Sigmoid colon (tissue), 7 donors: Measurements from ENCODE around the gene NUP85. TPM values are rescaled to one million over a fixed set of nuclear protein-coding genes. Genes with fewer than 3 reads are reported as not detected.
A peak's percentile ranks its signal among the peaks of the same experiment; 100 is the strongest.
"Not testable (repeated sequence)": the region's sequence is repeated elsewhere in the genome, so short reads cannot be mapped to it uniquely, and the experiment has no call there.

Experiments
- DNase-seq: peaks from one replicate; pipeline ENCODE4 v3.0.0-alpha.2; 2019
- H3K27ac ChIP-seq, 4 donors: fragments of 200-600 bp; sonication (generic); one replicate each; pipeline ENCODE4 v1.5.1; 2016 to 2019; ENCODE audit warnings: mild to moderate bottlenecking in 1 of 4
- H3K27me3 ChIP-seq, 3 donors: fragments of 200-600 bp; sonication (generic); one replicate each; pipeline ENCODE4 v1.5.1; 2019; ENCODE audit warnings: mild to moderate bottlenecking in 1 of 3
- H3K36me3 ChIP-seq, 4 donors: fragments of 200-600 bp; sonication (generic); one replicate each; pipeline ENCODE4 v1.5.1; 2016 to 2019
- H3K4me1 ChIP-seq, 4 donors: fragments of 200-600 bp; sonication (generic); one replicate each; pipeline ENCODE4 v1.5.1; 2017 to 2019
- H3K4me3 ChIP-seq, 4 donors: fragments of 200-600 bp; sonication (generic); one replicate each; pipeline ENCODE4 v1.5.1; 2017 to 2019; ENCODE audit warnings: mild to moderate bottlenecking in 2 of 4, moderate library complexity in 1 of 4
- H3K9me3 ChIP-seq, 4 donors: fragments of 200-600 bp in 3 of 4; sonication (generic) in 3 of 4; one replicate each; pipeline versions ENCODE4 v1.5.1 to v1.6.1; 2013 to 2019
- EP300 ChIP-seq, 4 donors: sonication (generic); formaldehyde crosslinking; IDR thresholded peaks; one replicate each; pipeline ENCODE4 v1.6.1; 2017; ENCODE audit warnings: antibody characterized with exemption in 4 of 4
- POLR2A ChIP-seq, 2 donors: fragments of 450-650 bp; IDR thresholded peaks; one replicate each; pipeline ENCODE4 v1.6.1; 2016; ENCODE audit warnings: antibody characterized with exemption in 2 of 2, mild to moderate bottlenecking in 2 of 2, moderate library complexity in 2 of 2
- POLR2AphosphoS5 ChIP-seq, 4 donors: sonication (generic); formaldehyde crosslinking; IDR thresholded peaks; one replicate each; pipeline ENCODE4 v1.6.1; 2017; ENCODE audit warnings: antibody characterized with exemption in 4 of 4
- WGBS, 2 donors: extraction: QIAGEN DNeasy Blood & Tissue Kit; methylation state at CpG; one replicate each; pipeline ENCODE4 v1.1.7; 2013; 5-methylcytosine and 5-hydroxymethylcytosine counted together
- intact Hi-C: fragments of 100-400 bp; cut with DNase I; formaldehyde crosslinking; loops from one replicate; pipeline ENCODE4 v1.15.1; 2023
- polyA plus RNA-seq, 3 donors: library from polyadenylated mRNA; stranded (reverse); fragments of 200-250 nt; gene quantifications; one replicate each; pipeline ENCODE4 v1.2.3, GENCODE V29; 2013
- total RNA-seq, 4 donors: library from RNA; depleted of rRNA; stranded (reverse); fragments of >200 nt; gene quantifications; one replicate each; pipeline ENCODE4 v1.1.0, GENCODE V29; 2016
- TF ChIP-seq, protein P1 (sequence below), 4 experiments: fragments of 450-650 bp in 3 of 4; fragments of 200-600 bp in 1 of 4; IDR thresholded peaks; one replicate each; pipeline ENCODE4 v1.5.1; 2016 to 2019; ENCODE audit warnings: antibody characterized with exemption in 4 of 4, mild to moderate bottlenecking in 3 of 4, moderate library complexity in 2 of 4
- donor health status: healthy with polysubstance abuse.
- donor health status: Bipolar disorder and iron deficiency.
- donor health status: healthy.

The NUP85 gene
- total and polyA plus RNA-seq, 7 donors, result 21.1 to 48.6 (median 31.7) TPM

DNA sequence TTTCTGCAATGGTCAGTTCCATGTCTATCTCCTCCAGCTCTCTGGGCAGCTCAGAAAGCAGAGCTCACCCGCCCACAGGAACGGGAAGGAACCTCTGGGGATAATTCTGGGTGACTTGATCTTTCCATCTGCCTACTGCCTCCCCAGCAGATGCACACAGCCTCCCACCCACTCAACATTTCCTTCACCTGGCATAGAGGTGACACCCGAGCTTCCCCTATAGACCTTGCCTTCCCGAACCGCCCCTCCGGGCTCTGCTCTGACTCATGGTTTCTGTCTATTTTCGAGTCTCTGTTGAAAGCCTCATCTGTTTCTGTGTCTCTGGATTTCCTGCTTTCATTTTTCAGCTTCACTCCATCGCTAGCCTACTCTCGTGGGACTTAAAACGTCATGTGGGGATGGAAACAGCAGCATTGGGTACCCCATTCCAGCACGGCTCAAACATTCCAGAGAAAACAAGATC, 44.6 kb downstream of the NUP85 start:
- peak overlapping the region; percentile 41 to 62 (median 52) for H3K27ac ChIP-seq
- intact Hi-C loops, result no loop called here
- DNase-seq, result no peak
- peaks cover 0 to 17% (median 2%) of the 10 kb centered on the region in 4 donors for H3K4me1 ChIP-seq
- TF ChIP-seq POLR2A (IDR thresholded peaks at IDR 0.05) (no peak), EP300 (IDR thresholded peaks at IDR 0.05) (no peak), POLR2AphosphoS5 (IDR thresholded peaks at IDR 0.05) (no peak)
- H3K4me3 ChIP-seq, result no peak overlapping the region
- no peaks in the 10 kb centered on the region for H3K9me3 ChIP-seq
- no peaks in the 10 kb centered on the region for H3K27me3 ChIP-seq
- WGBS, 2 donors, result 50 to 80% methylated on average over 11 of the region's 11 CpGs
- peaks cover 4 to 18% (median 16%) of the 10 kb centered on the region in 4 donors for H3K36me3 ChIP-seq

DNA sequence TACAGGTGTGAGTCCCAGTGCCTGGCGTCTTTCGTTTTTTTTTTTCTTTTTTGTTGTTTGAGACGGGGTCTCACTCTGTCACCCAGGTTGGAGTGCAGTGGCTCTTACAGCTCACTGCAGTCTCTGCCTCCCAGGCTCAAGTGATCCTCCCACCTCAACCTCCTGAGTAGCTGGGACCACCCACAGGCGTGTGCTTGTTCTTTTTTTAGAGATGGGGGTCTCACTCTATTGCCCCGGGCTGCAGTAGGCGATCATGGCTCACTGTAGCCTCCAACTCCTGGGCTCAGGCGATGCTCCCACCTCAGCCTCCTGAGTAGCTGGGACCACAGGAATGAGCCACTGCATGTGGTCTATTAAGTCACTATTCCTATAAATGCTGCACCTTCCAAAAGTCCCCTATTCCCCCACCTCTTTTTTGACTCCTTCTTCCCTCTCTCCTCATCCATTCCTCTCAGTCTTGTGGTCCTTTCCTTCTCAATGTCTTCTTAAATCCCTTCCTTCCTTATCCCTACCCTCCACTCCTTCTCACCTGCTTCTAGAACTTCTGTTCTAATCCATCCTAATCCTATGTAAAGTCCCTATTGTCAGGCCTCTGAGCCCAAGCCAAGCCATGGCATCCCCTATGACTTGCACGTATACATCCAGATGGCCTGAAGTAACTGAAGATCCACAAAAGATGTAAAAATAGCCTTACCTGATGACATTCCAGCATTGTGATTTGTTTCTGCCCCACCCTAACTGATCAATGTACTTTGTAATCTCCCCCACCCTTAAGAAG, 46.7 kb downstream of the NUP85 start:
- WGBS, 2 donors, result 88 to 90% methylated on average over 8 of the region's 8 CpGs
- no peak overlapping the region for H3K4me3 ChIP-seq
- TF ChIP-seq POLR2A (IDR thresholded peaks at IDR 0.05) (no peak), EP300 (IDR thresholded peaks at IDR 0.05) (no peak), POLR2AphosphoS5 (IDR thresholded peaks at IDR 0.05) (no peak)
- TF ChIP-seq, protein P1, sequence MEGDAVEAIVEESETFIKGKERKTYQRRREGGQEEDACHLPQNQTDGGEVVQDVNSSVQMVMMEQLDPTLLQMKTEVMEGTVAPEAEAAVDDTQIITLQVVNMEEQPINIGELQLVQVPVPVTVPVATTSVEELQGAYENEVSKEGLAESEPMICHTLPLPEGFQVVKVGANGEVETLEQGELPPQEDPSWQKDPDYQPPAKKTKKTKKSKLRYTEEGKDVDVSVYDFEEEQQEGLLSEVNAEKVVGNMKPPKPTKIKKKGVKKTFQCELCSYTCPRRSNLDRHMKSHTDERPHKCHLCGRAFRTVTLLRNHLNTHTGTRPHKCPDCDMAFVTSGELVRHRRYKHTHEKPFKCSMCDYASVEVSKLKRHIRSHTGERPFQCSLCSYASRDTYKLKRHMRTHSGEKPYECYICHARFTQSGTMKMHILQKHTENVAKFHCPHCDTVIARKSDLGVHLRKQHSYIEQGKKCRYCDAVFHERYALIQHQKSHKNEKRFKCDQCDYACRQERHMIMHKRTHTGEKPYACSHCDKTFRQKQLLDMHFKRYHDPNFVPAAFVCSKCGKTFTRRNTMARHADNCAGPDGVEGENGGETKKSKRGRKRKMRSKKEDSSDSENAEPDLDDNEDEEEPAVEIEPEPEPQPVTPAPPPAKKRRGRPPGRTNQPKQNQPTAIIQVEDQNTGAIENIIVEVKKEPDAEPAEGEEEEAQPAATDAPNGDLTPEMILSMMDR (IDR thresholded peaks at IDR 0.05), result no peak
- intact Hi-C loops, result no loop called here
- no peaks in the 10 kb centered on the region for H3K36me3 ChIP-seq
- H3K27ac ChIP-seq, result no peak overlapping the region
- no peaks in the 10 kb centered on the region for H3K9me3 ChIP-seq
- DNase-seq, result no peak
- H3K4me1 ChIP-seq, result peaks cover 0 to 17% (median 2%) of the 10 kb centered on the region in 4 donors
- H3K27me3 ChIP-seq, result no peaks in the 10 kb centered on the region

DNA sequence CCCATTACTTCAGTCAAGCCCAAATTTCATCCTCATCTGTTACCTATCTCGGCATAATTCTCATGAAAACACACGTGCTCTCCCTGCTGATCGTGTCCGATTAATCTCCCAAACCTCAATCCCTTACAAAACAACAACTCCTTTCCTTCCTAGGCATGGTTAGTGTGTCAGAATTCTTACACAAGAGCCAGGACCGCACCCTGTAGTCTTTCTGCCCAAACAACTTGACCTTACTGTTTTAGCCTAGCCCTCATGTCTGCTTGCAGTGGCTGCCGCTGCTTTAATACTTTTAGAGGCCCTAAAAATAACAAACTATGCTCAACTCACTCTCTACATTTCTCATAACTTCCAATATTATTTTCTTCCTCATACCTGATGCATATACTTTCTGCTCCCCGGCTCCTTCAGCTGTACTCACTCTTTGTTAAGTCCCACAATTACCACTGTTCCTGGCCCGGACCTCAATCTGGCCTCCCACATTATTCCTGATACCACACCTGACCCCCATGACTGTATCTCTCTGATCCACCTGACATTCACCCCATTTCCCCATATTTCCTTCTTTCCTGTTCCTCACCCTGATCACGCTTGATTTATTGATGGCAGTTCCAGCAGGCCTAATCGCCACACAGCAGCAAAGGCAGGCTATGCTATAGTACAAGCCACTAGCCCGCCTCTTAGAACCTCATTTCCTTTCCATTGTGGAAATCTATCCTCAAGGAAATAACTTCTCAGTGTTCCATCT, 50.6 kb downstream of the NUP85 start:
- H3K27me3 ChIP-seq, H3K4me3 ChIP-seq, intact Hi-C loops, DNase-seq, H3K9me3 ChIP-seq, H3K27ac ChIP-seq, H3K36me3 ChIP-seq: not testable (repeated sequence)
- H3K4me1 ChIP-seq, result peaks cover 0 to 25% (median 21%) of the 10 kb centered on the region in 4 donors
- WGBS, 2 donors, result 76 to 79% methylated on average over 10 to 11 of the region's 11 CpGs

DNA sequence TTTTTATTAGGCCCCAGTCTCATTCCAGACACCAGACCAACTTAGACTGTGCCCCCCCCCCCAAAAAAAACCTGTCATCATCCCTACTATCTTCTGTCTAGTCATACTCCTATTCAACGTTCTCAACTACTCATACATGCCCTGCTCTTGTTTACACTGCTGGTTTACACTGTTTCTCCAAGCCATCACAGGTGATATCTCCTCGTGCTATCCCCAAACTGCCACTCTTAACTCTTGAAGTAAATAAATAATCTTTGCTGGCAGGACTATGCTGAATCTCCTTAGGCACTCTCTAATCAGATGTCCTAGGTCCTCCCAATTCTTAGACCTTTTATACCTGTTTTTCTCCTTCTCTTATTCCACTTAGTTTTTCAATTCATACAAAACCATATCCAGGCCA, 51.7 kb downstream of the NUP85 start:
- H3K27ac ChIP-seq, H3K27me3 ChIP-seq, H3K4me3 ChIP-seq, intact Hi-C loops, H3K9me3 ChIP-seq, H3K36me3 ChIP-seq, DNase-seq: not testable (repeated sequence)
- peaks cover 0 to 25% (median 23%) of the 10 kb centered on the region in 4 donors for H3K4me1 ChIP-seq
- 17 to 55% methylated on average over 2 of the region's 2 CpGs for WGBS, 2 donors

DNA sequence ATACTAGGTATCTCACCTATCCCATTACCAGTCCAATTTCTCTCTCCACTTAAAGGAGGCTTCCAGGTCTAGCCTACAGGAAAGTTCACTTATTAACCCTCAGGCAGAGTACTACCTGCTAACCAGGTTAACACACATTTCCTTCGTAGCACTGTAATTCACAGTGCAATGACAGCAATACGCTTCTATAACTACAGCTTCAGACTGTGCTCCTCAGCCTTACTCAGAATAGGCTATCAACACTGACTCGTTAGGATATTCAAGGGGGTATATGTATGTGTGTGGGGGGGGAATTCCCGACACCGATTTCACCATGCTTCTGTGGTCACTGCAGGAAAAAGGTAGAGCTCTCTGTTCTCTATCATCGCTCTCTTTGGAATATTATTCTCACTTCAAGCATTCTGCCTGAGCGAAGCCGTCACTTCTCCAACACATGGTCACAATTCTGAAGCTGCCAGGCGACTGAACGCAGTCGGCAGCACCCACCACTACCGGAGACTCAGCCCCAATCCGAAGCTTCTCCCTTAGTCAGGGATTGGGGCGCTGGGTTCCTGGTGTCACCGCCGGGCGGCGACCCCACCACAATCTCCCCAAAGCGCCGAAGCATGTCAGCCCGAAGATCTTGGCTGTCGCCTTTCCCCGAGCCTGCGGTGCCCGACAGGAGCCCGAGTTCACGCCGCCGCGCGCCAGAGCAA, 55.3 kb downstream of the NUP85 start:
- TF ChIP-seq EP300 (IDR thresholded peaks at IDR 0.05) (no peak), POLR2AphosphoS5 (IDR thresholded peaks at IDR 0.05) (no peak), POLR2A (IDR thresholded peaks at IDR 0.05) (no peak)
- TF ChIP-seq, protein P1 (IDR thresholded peaks at IDR 0.05), result no peak
- intact Hi-C loops, result loop anchor here (2.0 kb wide), 1 partner anchor 56 kb away; the partner anchor contains the start of gene NUP85
- no peaks in the 10 kb centered on the region for H3K27me3 ChIP-seq
- no peak for DNase-seq
- 1 to 2% methylated on average over 31 of the region's 31 CpGs for WGBS, 2 donors
- H3K4me1 ChIP-seq, result peaks cover 0 to 34% (median 32%) of the 10 kb centered on the region in 4 donors
- peak overlapping the region; percentile 87 to 96 (median 94) for H3K27ac ChIP-seq
- no peaks in the 10 kb centered on the region for H3K9me3 ChIP-seq
- peaks cover 7 to 30% (median 15%) of the 10 kb centered on the region in 4 donors for H3K36me3 ChIP-seq
- peak overlapping the region; percentile 72 to 99 (median 92) for H3K4me3 ChIP-seq
